Stimulated activated CD8-positive, alpha-beta memory T cell treated with anti-CD3 and anti-CD28 coated beads, Interleukin-15, amount 100 ng/mL, for 1 hour (primary cell): ENCODE data around the gene IFT27.

ENCODE experiments used
- DNase-seq: peaks from one replicate; pipeline ENCODE4 v3.0.0-alpha.2; 2020; ENCODE audit warnings: low read depth

Gene IFT27

GRCh38 chr22:36724836-36725235 lies 51.1 kb downstream of the IFT27 start:
- DNase-seq, result no peak

DNA sequence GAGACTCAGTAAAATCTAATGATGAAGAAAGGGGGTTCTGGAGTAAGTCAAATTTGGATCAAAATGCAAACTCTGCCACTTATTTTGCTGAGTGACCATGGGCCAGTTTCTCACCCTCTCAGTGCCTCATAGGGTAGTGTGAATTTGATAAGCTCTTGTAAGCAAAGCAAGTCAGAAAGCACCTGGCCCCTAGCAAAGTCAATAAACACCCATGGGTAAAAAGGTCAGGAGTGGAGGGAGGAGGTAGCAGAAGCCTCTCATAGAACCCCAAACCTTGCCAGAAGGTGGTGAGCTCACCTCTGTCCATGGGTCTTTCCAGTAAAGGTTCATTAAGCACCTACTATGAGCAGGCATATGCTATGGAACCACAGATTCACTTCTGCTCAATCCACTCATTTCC lies 53.9 kb downstream of the IFT27 start:
- no peak for DNase-seq

DNA sequence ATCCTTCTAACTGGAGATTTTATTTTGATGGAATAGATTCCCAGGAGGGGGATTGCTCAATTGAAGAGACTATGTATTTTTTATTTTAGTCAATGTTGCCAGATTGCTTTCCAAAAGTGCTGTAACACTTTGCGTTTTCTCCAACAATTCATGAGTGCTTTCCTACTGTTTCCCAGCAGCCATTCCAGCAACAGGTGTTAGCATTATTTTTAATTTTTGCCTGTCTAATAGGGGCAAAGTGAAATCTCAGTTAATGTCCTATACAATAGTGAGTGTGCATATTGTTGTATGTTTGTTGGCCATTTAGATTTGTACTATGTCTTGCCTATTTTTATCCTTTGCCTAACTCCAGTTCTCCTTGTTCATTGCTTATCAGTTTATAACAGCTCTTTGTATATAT lies 60.3 kb downstream of the IFT27 start:
- DNase-seq, result no peak

DNA sequence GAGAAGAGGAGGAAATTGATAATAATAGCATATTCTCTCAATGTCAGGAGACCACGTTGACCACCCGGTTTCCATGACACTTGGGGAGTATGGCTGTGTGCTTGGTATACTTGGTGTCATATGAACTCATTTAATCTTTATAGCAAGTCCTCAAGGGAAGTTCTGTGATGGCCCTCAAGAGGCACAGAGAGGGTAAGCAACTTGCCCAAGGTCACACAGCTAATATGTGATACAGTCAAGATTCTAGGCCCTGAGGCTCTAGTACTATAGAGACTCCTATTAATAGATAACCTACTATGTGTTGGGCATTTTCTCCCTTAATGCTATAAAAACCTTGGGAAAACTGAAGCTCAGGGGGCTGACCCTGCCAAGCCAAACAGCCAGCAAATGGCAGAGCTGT lies 61.8 kb downstream of the IFT27 start:
- DNase-seq, result no peak

GRCh38 chr22:36713436-36713835 lies 62.5 kb downstream of the IFT27 start:
- no peak for DNase-seq
